HUES48 (cell line): ENCODE measurements around the gene CNPY1.

Experiments used
- H3K27ac ChIP-seq: one replicate; pipeline ENCODE4 v1.7.0; 2013; ENCODE audit warnings: low read depth, low read length, inconsistent platforms
- H3K27me3 ChIP-seq: 2 replicates; pipeline ENCODE4 v1.6.1; 2013; ENCODE audit warnings: mild to moderate bottlenecking, low read length; ENCODE audit not compliant: control insufficient read depth, insufficient read depth
- H3K36me3 ChIP-seq: 2 replicates; pipeline ENCODE4 v1.6.1; 2013; ENCODE audit warnings: low read length; ENCODE audit not compliant: control insufficient read depth, insufficient read depth
- H3K4me1 ChIP-seq: 2 replicates; pipeline ENCODE4 v1.6.1; 2013; ENCODE audit warnings: mild to moderate bottlenecking, low read length; ENCODE audit not compliant: control insufficient read depth, insufficient read depth
- H3K4me3 ChIP-seq: 2 replicates; pipeline ENCODE4 v1.5.1; 2013; ENCODE audit warnings: mild to moderate bottlenecking, low read depth, low read length
- H3K9ac ChIP-seq: 2 replicates; pipeline ENCODE4 v1.6.1; 2013; ENCODE audit warnings: mild to moderate bottlenecking, low read depth, low read length, moderate library complexity
- H3K9me3 ChIP-seq: 2 replicates; pipeline ENCODE4 v1.6.1; 2013; ENCODE audit warnings: low read length; ENCODE audit not compliant: control insufficient read depth, insufficient read depth

The CNPY1 gene

GRCh38 chr7:155494551-155494950 is 51.8 kb downstream of the CNPY1 start:
- Histone ChIP-seq H3K27me3 (peaks cover 94% of the 10 kb centered on the region), H3K9ac (no peak overlapping the region), H3K4me1 (peaks cover 17% of the 10 kb centered on the region; the same call in 1 of the 2 replicates), H3K4me3 (no peak overlapping the region), H3K27ac (no peak overlapping the region), H3K9me3 (no peaks in the 10 kb centered on the region), H3K36me3 (no peaks in the 10 kb centered on the region)

- Histone ChIP-seq H3K4me1 (peaks cover 17% of the 10 kb centered on the region; the same call in 1 of the 2 replicates), H3K27ac (no peak overlapping the region), H3K9me3 (no peaks in the 10 kb centered on the region), H3K9ac (no peak overlapping the region), H3K36me3 (no peaks in the 10 kb centered on the region), H3K27me3 (peaks cover 94% of the 10 kb centered on the region), H3K4me3 (no peak overlapping the region)
These were observed 52.4 kb downstream of the CNPY1 start for GRCh38 chr7:155493744-155494538.

GRCh38 chr7:155491812-155492211 is 54.5 kb downstream of the CNPY1 start:
- H3K9ac ChIP-seq, result no peak overlapping the region
- H3K9me3 ChIP-seq, result no peaks in the 10 kb centered on the region
- no peak overlapping the region for H3K27ac ChIP-seq
- H3K36me3 ChIP-seq, result no peaks in the 10 kb centered on the region
- peaks cover 17% of the 10 kb centered on the region; the same call in 1 of the 2 replicates for H3K4me1 ChIP-seq
- H3K4me3 ChIP-seq, result no peak overlapping the region
- H3K27me3 ChIP-seq, result peaks cover 92% of the 10 kb centered on the region

- no peaks in the 10 kb centered on the region for H3K36me3 ChIP-seq
- H3K9me3 ChIP-seq, result no peaks in the 10 kb centered on the region
- H3K9ac ChIP-seq, result no peak overlapping the region
- H3K27me3 ChIP-seq, result peaks cover 90% of the 10 kb centered on the region
- H3K27ac ChIP-seq, result peak overlapping the region; percentile 68
- peaks cover 17% of the 10 kb centered on the region; the same call in 1 of the 2 replicates for H3K4me1 ChIP-seq
- peak overlapping the region; percentile 53 for H3K4me3 ChIP-seq
These were observed 55.4 kb downstream of the CNPY1 start for GRCh38 chr7:155490697-155491628.

GRCh38 chr7:155489862-155490696 is 56.3 kb downstream of the CNPY1 start:
- Histone ChIP-seq H3K27me3 (peaks cover 86% of the 10 kb centered on the region), H3K4me3 (peak overlapping the region; percentile 53; the same call in 1 of the 2 replicates), H3K36me3 (no peaks in the 10 kb centered on the region), H3K9me3 (no peaks in the 10 kb centered on the region), H3K4me1 (peaks cover 17% of the 10 kb centered on the region; the same call in 1 of the 2 replicates), H3K9ac (no peak overlapping the region), H3K27ac (peak overlapping the region; percentile 68)

GRCh38 chr7:155489158-155489840 is 57.1 kb downstream of the CNPY1 start:
- H3K4me1 ChIP-seq, result peaks cover 17% of the 10 kb centered on the region; the same call in 1 of the 2 replicates
- no peaks in the 10 kb centered on the region for H3K9me3 ChIP-seq
- H3K36me3 ChIP-seq, result no peaks in the 10 kb centered on the region
- H3K4me3 ChIP-seq, result no peak overlapping the region
- peaks cover 88% of the 10 kb centered on the region for H3K27me3 ChIP-seq
- no peak overlapping the region for H3K27ac ChIP-seq
- H3K9ac ChIP-seq, result no peak overlapping the region

GRCh38 chr7:155488483-155489127 is 57.8 kb downstream of the CNPY1 start:
- Histone ChIP-seq H3K9ac (no peak overlapping the region), H3K27me3 (peaks cover 88% of the 10 kb centered on the region), H3K4me3 (no peak overlapping the region), H3K27ac (no peak overlapping the region), H3K9me3 (no peaks in the 10 kb centered on the region), H3K4me1 (peaks cover 19% of the 10 kb centered on the region; the same call in 1 of the 2 replicates), H3K36me3 (no peaks in the 10 kb centered on the region)

GRCh38 chr7:155487509-155488482 is 58.6 kb downstream of the CNPY1 start:
- Histone ChIP-seq H3K36me3 (no peaks in the 10 kb centered on the region), H3K27ac (no peak overlapping the region), H3K9me3 (no peaks in the 10 kb centered on the region), H3K4me3 (no peak overlapping the region), H3K9ac (no peak overlapping the region), H3K4me1 (peaks cover 25% of the 10 kb centered on the region), H3K27me3 (peaks cover 88% of the 10 kb centered on the region)
